SH-SY5Y (cell line): ENCODE data around the gene LCAT.

Experiments used
- GATA2 ChIP-seq: IDR thresholded peaks from 2 replicates; pipeline ENCODE4 v1.6.1; 2011; ENCODE audit warnings: mild to moderate bottlenecking, low read depth, low read length
- GATA3 ChIP-seq: IDR thresholded peaks from 2 replicates; pipeline ENCODE4 v1.6.1; 2011; ENCODE audit warnings: low read depth, mild to moderate bottlenecking, low read length, moderate library complexity

GRCh38 chr16:67965668-67966548, 22.0 kb upstream of the LCAT start:
- TF ChIP-seq GATA2, result no peak
- no peak for TF ChIP-seq GATA3
